MM.1S (cell line): Measurements from ENCODE around the gene FRYL.

Experiments used
- DNase-seq: peaks from one replicate; pipeline ENCODE4 v3.0.0-alpha.2; 2015
- H2AFZ ChIP-seq: fragments of 300-600 bp; sonication (generic); 2 replicates; pipeline ENCODE4 v1.6.0; 2016; ENCODE audit warnings: antibody characterized with exemption, low read length
- H3F3A ChIP-seq: fragments of 300-600 bp; sonication (generic); 2 replicates; pipeline ENCODE4 v1.6.1; 2016; ENCODE audit warnings: mild to moderate bottlenecking, antibody characterized with exemption, low read length, moderate library complexity, mixed read lengths; ENCODE audit not compliant: insufficient read depth
- H3K27ac ChIP-seq: fragments of 300-600 bp; sonication (generic); 2 replicates; pipeline ENCODE4 v1.5.1; 2016; ENCODE audit warnings: mild to moderate bottlenecking, low read length
- H3K27me3 ChIP-seq: fragments of 300-600 bp; sonication (generic); replicated peaks from 2 replicates; pipeline ENCODE4 v1.6.0; 2016; ENCODE audit warnings: low read length; ENCODE audit not compliant: insufficient read depth
- H3K36me3 ChIP-seq: fragments of 300-600 bp; sonication (generic); replicated peaks from 2 replicates; pipeline ENCODE4 v1.6.1; 2016; ENCODE audit warnings: mild to moderate bottlenecking, low read length, mixed read lengths; ENCODE audit not compliant: insufficient read depth
- H3K4me1 ChIP-seq: fragments of 300-600 bp; sonication (generic); 2 replicates; pipeline ENCODE4 v1.6.1; 2016; ENCODE audit warnings: low read length, mixed read lengths
- H3K4me2 ChIP-seq: fragments of 300-600 bp; sonication (generic); 2 replicates; pipeline ENCODE4 v1.6.0; 2016; ENCODE audit warnings: low read depth, low read length
- H3K4me3 ChIP-seq: fragments of 300-600 bp; sonication (generic); 2 replicates; pipeline ENCODE4 v1.5.1; 2016; ENCODE audit warnings: low read length, mixed read lengths
- H3K79me2 ChIP-seq: fragments of 300-600 bp; sonication (generic); 2 replicates; pipeline ENCODE4 v1.6.1; 2016; ENCODE audit warnings: mixed run types, low read length, mixed read lengths
- H3K9ac ChIP-seq: fragments of 300-600 bp; sonication (generic); 2 replicates; pipeline ENCODE4 v1.6.1; 2016; ENCODE audit warnings: low read length, mixed read lengths
- H3K9me2 ChIP-seq: fragments of 300-600 bp; sonication (generic); replicated peaks from 2 replicates; pipeline ENCODE4 v1.6.1; 2016; ENCODE audit warnings: mild to moderate bottlenecking, low read length, mixed read lengths; ENCODE audit not compliant: insufficient read depth
- H3K9me3 ChIP-seq: fragments of 300-600 bp; sonication (generic); replicated peaks from 2 replicates; pipeline ENCODE4 v1.6.1; 2016; ENCODE audit warnings: mild to moderate bottlenecking, low read length, mixed read lengths; ENCODE audit not compliant: insufficient read depth
- H4K20me1 ChIP-seq: fragments of 300-600 bp; sonication (generic); 2 replicates; pipeline ENCODE4 v1.6.1; 2016; ENCODE audit warnings: mild to moderate bottlenecking, low read length, moderate library complexity, mixed read lengths; ENCODE audit not compliant: insufficient read depth
- EZH2 ChIP-seq: fragments of 300-600 bp; sonication (generic); optimal IDR thresholded peaks from 2 replicates; pipeline ENCODE3; 2017; ENCODE audit warnings: low read depth, mild to moderate bottlenecking, antibody characterized with exemption, low read length, mixed read lengths
- EZH2phosphoT487 ChIP-seq: fragments of 300-600 bp; sonication (generic); IDR thresholded peaks from 2 replicates; pipeline ENCODE4 v1.6.1; 2018; ENCODE audit warnings: antibody characterized with exemption, low read length
- TF ChIP-seq, protein P1 (sequence below): fragments of 300-600 bp; sonication (generic); IDR thresholded peaks from 2 replicates; pipeline ENCODE4 v1.5.1; 2016; ENCODE audit warnings: antibody characterized with exemption, low read length, mixed read lengths

The FRYL gene

GRCh38 chr4:48499551-48500066 is 280.5 kb downstream of the FRYL start:
- Histone ChIP-seq H3K9me3 (no peaks in the 10 kb centered on the region), H3K27me3 (no peaks in the 10 kb centered on the region), H3K4me1 (peaks cover 29% of the 10 kb centered on the region), H3K4me2 (peak overlapping the region; percentile 46; the same call in 1 of the 2 replicates), H4K20me1 (no peaks in the 10 kb centered on the region; the same call in 1 of the 2 replicates), H3F3A (peaks cover 19% of the 10 kb centered on the region), H3K79me2 (no peaks in the 10 kb centered on the region), H3K9ac (no peak overlapping the region), H3K4me3 (no peak overlapping the region), H2AFZ (no peak overlapping the region), H3K27ac (no peak overlapping the region; the same call in 1 of the 2 replicates), H3K36me3 (no peaks in the 10 kb centered on the region), H3K9me2 (no peaks in the 10 kb centered on the region)
- TF ChIP-seq EZH2phosphoT487 (peak; percentile 86; the same call in 1 of the 2 replicates), EZH2 (no peak)
- DNase-seq, result peak; percentile 70

DNA sequence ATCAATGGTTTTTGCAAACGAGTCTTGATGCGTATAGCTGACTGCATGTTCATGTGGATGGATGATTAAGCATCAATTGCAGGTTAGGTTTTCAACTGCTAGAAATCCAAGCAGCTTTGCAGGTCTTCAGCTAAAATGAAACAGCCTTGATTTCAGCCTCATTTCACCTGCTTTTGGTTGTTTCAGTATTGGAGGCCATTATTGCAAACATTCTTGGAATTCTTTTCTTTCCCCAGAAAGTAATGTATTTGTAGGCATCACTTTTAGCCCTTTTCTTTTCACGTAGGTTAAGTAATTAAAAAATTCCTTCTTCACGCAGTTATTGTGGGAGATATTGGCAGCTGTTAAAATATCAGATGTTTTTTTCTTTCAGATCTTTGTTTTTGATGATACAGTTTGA is 281.2 kb downstream of the FRYL start:
- Histone ChIP-seq H3K9me2 (no peaks in the 10 kb centered on the region), H3K36me3 (no peaks in the 10 kb centered on the region), H4K20me1 (no peaks in the 10 kb centered on the region; the same call in 1 of the 2 replicates), H3K9ac (no peak overlapping the region), H3K4me3 (no peak overlapping the region), H3K79me2 (no peaks in the 10 kb centered on the region), H3F3A (peaks cover 14% of the 10 kb centered on the region), H3K9me3 (no peaks in the 10 kb centered on the region), H2AFZ (no peak overlapping the region), H3K27ac (no peak overlapping the region), H3K4me2 (peak overlapping the region; percentile 46; the same call in 1 of the 2 replicates), H3K27me3 (no peaks in the 10 kb centered on the region), H3K4me1 (peaks cover 22% of the 10 kb centered on the region)
- DNase-seq, result no peak
- TF ChIP-seq EZH2phosphoT487 (no peak), EZH2 (no peak)
- TF ChIP-seq, protein P1, sequence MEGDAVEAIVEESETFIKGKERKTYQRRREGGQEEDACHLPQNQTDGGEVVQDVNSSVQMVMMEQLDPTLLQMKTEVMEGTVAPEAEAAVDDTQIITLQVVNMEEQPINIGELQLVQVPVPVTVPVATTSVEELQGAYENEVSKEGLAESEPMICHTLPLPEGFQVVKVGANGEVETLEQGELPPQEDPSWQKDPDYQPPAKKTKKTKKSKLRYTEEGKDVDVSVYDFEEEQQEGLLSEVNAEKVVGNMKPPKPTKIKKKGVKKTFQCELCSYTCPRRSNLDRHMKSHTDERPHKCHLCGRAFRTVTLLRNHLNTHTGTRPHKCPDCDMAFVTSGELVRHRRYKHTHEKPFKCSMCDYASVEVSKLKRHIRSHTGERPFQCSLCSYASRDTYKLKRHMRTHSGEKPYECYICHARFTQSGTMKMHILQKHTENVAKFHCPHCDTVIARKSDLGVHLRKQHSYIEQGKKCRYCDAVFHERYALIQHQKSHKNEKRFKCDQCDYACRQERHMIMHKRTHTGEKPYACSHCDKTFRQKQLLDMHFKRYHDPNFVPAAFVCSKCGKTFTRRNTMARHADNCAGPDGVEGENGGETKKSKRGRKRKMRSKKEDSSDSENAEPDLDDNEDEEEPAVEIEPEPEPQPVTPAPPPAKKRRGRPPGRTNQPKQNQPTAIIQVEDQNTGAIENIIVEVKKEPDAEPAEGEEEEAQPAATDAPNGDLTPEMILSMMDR, result no peak

- Histone ChIP-seq H3K4me1 (peaks cover 18% of the 10 kb centered on the region), H3K4me3 (no peak overlapping the region), H2AFZ (no peak overlapping the region), H3K27me3 (no peaks in the 10 kb centered on the region), H3K9ac (no peak overlapping the region), H3K4me2 (no peak overlapping the region), H3F3A (peaks cover 14% of the 10 kb centered on the region), H3K36me3 (no peaks in the 10 kb centered on the region), H4K20me1 (no peaks in the 10 kb centered on the region; the same call in 1 of the 2 replicates), H3K79me2 (no peaks in the 10 kb centered on the region), H3K9me3 (no peaks in the 10 kb centered on the region), H3K9me2 (no peaks in the 10 kb centered on the region), H3K27ac (no peak overlapping the region)
- TF ChIP-seq, protein P1, result no peak
- TF ChIP-seq EZH2 (no peak), EZH2phosphoT487 (no peak)
- DNase-seq, result no peak
These were observed 284.1 kb downstream of the FRYL start for GRCh38 chr4:48495941-48496340.

GRCh38 chr4:48493452-48494100 is 286.5 kb downstream of the FRYL start:
- Histone ChIP-seq H3K36me3 (no peaks in the 10 kb centered on the region), H4K20me1 (no peaks in the 10 kb centered on the region; the same call in 1 of the 2 replicates), H3K9ac (no peak overlapping the region), H3K9me3 (no peaks in the 10 kb centered on the region), H3K4me1 (0 out of 2 replicates have a peak, but pooled peaks cover under 1% of the 10 kb centered on the region), H3K27me3 (no peaks in the 10 kb centered on the region), H2AFZ (no peak overlapping the region), H3F3A (no peaks in the 10 kb centered on the region), H3K4me2 (no peak overlapping the region), H3K27ac (no peak overlapping the region), H3K79me2 (no peaks in the 10 kb centered on the region), H3K9me2 (no peaks in the 10 kb centered on the region), H3K4me3 (no peak overlapping the region)
- DNase-seq, result no peak
- TF ChIP-seq, protein P1, result no peak
- TF ChIP-seq EZH2 (no peak), EZH2phosphoT487 (no peak)
